MV-4-11 (cell line): Measurements from ENCODE around the gene PIAS4.

ENCODE experiments used
- DNase-seq: peaks from one replicate; lab custom pipeline; 2025; lab: John Stamatoyannopoulos, UW

The PIAS4 gene

GRCh38 chr19:4023600-4024398 is 16.3 kb downstream of the PIAS4 start:
- no peak for DNase-seq

GRCh38 chr19:4025317-4025716 is 17.8 kb downstream of the PIAS4 start:
- DNase-seq: no peak

GRCh38 chr19:4027146-4027545 is 19.6 kb downstream of the PIAS4 start:
- no peak for DNase-seq

GRCh38 chr19:4028334-4029246 is 21.1 kb downstream of the PIAS4 start:
- DNase-seq: no peak

- no peak for DNase-seq
Observed at GRCh38 chr19:4029247-4029614, 21.7 kb downstream of the PIAS4 start.

GRCh38 chr19:4030552-4030951 is 23.0 kb downstream of the PIAS4 start:
- no peak for DNase-seq

- DNase-seq: no peak
Observed at GRCh38 chr19:4030981-4031380, 23.4 kb downstream of the PIAS4 start.

- no peak for DNase-seq
Observed at GRCh38 chr19:4031420-4031819, 23.9 kb downstream of the PIAS4 start.

GRCh38 chr19:4032436-4032835 is 24.9 kb downstream of the PIAS4 start:
- no peak for DNase-seq

GRCh38 chr19:4033028-4033956 is 25.8 kb downstream of the PIAS4 start:
- no peak for DNase-seq

GRCh38 chr19:4034048-4035017 is 26.8 kb downstream of the PIAS4 start:
- no peak for DNase-seq

- DNase-seq: no peak
Observed at GRCh38 chr19:4035018-4035566, 27.6 kb downstream of the PIAS4 start.

- DNase-seq: no peak
Observed at GRCh38 chr19:4035582-4035981, 28.0 kb downstream of the PIAS4 start.

- no peak for DNase-seq
Observed at GRCh38 chr19:4036576-4037300, 29.2 kb downstream of the PIAS4 start.

GRCh38 chr19:4037301-4037949 is 29.9 kb downstream of the PIAS4 start:
- no peak for DNase-seq

GRCh38 chr19:4038057-4038456 is 30.5 kb downstream of the PIAS4 start:
- DNase-seq: no peak

- no peak for DNase-seq
Observed at GRCh38 chr19:4038661-4039423, 31.3 kb downstream of the PIAS4 start.

GRCh38 chr19:4042064-4042730 is 34.7 kb downstream of the PIAS4 start:
- DNase-seq: no peak
